ENCODE results near the gene NIBAN1.
"Not testable (repeated sequence)": the region's sequence is repeated elsewhere in the genome, so short reads cannot be mapped to it uniquely, and the experiment has no call there.

Gene NIBAN1

DNA sequence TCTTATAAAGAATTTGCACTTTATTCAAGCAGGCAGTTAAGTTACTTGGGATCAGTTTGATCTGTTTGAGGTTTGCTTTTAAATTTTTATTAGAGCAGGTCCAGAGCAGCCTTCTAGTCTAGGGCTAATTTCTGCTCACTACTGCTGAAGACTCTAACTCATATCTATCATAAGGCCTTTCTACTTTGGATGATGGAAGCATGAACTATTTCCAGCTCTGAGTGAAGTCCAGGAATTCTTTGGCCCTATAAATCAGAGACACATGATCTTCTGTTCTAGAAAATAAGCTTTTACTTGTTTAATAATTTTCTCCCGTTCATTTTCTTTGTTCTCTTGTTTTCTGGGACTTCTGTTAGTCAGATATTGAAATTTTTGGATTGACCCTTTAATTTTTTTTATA is 14.7 kb downstream of the NIBAN1 start:
- no peak overlapping the region for H3K4me3 ChIP-seq (ENCODE audit: low read depth, low read length)
- TF ChIP-seq, protein P1, sequence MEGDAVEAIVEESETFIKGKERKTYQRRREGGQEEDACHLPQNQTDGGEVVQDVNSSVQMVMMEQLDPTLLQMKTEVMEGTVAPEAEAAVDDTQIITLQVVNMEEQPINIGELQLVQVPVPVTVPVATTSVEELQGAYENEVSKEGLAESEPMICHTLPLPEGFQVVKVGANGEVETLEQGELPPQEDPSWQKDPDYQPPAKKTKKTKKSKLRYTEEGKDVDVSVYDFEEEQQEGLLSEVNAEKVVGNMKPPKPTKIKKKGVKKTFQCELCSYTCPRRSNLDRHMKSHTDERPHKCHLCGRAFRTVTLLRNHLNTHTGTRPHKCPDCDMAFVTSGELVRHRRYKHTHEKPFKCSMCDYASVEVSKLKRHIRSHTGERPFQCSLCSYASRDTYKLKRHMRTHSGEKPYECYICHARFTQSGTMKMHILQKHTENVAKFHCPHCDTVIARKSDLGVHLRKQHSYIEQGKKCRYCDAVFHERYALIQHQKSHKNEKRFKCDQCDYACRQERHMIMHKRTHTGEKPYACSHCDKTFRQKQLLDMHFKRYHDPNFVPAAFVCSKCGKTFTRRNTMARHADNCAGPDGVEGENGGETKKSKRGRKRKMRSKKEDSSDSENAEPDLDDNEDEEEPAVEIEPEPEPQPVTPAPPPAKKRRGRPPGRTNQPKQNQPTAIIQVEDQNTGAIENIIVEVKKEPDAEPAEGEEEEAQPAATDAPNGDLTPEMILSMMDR (IDR thresholded peaks at IDR 0.05; ENCODE audit: insufficient read depth, low read depth, low read length, missing control alignments): no peak
- no peak for DNase-seq (ENCODE audit: low read depth)

DNA sequence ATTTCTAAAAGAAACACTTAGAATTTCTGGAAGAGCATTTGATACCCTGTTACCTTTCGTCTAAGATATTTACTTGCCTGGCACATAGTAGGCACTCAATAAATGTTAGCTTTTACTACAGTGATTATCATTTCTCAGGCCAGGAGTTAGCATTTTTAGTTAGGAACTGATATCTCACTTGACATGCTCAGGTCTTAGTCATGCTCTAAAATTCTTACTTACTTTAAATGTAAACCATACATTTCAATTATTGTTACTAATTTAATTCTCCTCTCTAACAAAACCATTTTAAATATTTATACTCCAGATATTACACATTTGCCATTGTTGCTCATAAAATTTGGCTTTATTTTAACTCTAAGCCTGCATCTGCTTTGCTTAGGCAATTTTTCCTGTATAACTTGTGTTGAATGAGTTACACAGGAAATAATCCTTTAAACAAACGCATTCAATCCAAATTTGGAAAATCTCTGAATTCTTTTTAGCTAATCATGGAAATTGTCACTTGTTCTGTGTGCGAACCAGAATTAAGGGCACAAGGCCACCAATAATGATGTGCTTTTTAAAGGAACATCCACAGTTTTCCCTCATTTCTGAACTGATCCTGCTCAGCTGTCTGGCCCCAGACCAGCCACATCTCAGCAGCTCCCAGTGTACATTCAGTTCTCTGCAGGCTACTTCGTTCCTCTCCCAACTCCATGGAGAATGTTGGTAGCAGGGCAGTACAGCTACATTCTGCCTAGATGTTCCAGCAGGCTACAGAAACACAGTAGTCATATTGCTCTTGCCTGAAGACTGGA is 15.6 kb downstream of the NIBAN1 start:
- H3K4me3 ChIP-seq (ENCODE audit: low read depth, low read length): no peak overlapping the region
- no peak for DNase-seq (ENCODE audit: low read depth)
- TF ChIP-seq, protein P1 (IDR thresholded peaks at IDR 0.05; ENCODE audit: insufficient read depth, low read depth, low read length, missing control alignments): no peak

DNA sequence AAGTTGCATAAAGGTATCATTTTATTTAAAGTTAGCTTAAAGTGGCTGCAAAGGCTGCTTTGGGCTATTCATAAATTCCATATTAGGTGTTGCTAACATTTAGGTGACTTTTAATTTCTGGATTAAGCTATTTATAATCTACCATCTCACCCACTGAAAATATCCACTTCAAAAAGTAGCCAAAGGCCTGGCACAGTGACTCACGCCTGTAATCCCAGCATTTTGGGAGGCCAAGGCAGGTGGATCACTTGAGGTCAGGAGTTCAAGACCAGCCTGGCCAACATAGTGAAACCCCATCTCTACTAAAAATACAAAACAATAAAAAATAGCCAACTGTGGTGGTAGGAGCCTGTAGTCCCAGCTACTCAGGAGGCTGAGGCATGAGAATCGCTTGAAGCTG is 16.4 kb downstream of the NIBAN1 start:
- not testable (repeated sequence) for DNase-seq (ENCODE audit: low read depth); H3K4me3 ChIP-seq (ENCODE audit: low read depth, low read length)

DNA sequence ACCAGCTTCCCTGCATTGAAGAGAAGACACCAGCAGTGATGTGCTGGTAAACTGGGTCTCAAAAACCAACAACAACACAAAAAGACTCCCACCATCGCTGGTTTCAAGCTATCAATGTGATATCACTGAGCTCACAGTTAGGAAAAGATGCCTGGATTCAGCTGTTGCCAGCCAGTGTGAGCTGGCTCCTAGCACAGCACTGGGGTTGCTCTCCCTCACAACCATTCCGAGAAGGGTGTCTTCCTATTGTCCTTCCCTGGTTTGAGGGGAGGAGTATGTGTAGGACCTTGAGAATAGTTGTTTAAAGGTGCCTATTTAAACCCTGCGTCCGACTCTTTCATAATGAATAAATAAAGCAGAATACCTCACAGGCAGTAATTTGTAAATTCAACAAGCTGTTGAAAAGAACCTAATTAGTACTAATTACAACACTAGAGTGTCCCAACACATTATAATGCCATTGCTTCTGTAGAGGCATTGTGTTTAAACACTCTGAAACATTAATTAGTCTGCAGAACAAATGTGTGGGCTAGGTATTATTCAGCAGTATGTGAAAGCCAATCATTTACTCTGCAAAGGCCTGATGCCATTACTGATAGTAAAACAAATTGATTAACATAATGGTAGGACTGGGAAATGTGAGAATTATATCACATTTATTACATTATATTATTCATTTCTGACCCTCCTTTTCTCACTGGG is 17.2 kb downstream of the NIBAN1 start:
- no peak overlapping the region for H3K4me3 ChIP-seq (ENCODE audit: low read depth, low read length)
- TF ChIP-seq, protein P1 (IDR thresholded peaks at IDR 0.05; ENCODE audit: insufficient read depth, low read depth, low read length, missing control alignments): no peak
- no peak for DNase-seq (ENCODE audit: low read depth)

DNA sequence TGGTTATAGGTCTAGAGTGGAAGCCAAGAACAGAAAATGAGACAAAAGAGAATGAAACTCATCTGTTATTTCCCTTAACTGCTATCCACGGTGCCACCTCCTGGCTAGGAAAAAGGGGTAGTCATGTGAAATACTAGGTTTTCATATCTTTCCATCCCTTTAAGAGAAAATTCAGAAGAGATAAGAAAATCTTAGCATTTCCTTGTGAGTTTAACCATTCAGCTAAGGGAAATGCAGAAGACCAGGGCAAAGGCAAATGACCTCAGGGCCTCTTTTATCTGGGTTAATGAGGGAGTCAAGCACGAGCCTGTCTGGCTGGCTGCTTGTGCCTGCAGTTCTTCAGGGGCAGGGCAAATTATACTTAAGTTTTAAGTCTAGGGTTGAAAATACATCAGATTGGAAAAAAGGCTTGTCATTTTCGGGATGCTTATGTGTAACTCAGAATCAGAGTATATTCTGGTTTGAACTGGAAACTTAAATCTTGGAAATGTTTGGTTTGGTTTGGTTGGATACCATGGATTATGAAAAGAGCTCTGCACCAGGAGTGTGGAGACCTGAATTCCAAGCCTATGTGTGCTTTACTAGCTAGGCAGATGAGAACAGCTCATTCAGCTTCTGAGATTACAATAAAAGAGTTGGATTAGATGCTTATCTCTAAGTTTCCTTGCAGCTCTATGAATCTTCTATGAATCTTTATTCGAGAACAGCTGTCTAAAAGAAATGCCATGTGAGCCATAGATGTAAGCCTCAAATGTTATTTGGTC is 19.9 kb downstream of the NIBAN1 start:
- TF ChIP-seq, protein P1 (IDR thresholded peaks at IDR 0.05; ENCODE audit: insufficient read depth, low read depth, low read length, missing control alignments): no peak
- H3K4me3 ChIP-seq (ENCODE audit: low read depth, low read length): no peak overlapping the region
- DNase-seq (ENCODE audit: low read depth): no peak

DNA sequence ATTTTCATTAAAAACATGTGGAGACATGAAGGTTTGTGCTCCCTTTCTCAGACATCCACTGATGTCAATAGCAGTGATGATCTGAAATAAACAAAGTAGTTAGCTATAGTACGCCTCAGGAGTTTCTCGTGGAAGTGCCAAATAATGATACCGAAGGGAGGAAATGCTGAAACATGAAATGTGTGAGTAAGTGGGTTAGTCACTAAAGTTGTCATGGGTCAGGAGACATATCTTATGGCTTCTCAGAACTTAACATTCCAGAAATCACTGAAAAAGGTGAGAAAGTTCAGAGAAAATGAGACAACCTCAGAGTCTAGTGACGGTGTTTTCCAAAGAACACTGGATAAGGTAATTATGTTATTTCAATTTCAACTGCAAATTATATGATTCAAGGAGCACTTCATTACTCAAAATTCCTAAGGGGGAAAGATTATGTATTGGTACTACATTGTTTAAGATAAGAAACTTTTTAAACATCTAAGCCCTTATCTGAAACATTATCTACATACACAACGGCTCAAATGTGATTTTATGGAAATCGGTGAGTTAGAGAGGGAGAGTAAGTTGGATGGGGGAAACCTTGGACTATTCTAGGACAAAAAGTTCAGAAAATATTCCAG is 20.6 kb downstream of the NIBAN1 start:
- no peak overlapping the region for H3K4me3 ChIP-seq (ENCODE audit: low read depth, low read length)

More for the DNA sequence above, 20.6 kb downstream of the NIBAN1 start:
- TF ChIP-seq, protein P1 (IDR thresholded peaks at IDR 0.05; ENCODE audit: insufficient read depth, low read depth, low read length, missing control alignments): no peak
- no peak for DNase-seq (ENCODE audit: low read depth)
